ACC112 (cell line): Measurements from ENCODE around the gene LHX4.

Experiments used
- H2AFZ ChIP-seq: fragments of 200-600 bp; sonication (generic); one replicate; pipeline ENCODE4 v1.6.0; 2017; ENCODE audit warnings: antibody characterized with exemption, low read length; ENCODE audit not compliant: unreplicated experiment
- H3K27ac ChIP-seq: fragments of 200-600 bp; sonication (generic); 2 replicates; pipeline ENCODE4 v1.5.1; 2014; ENCODE audit warnings: low read depth, mild to moderate bottlenecking, antibody characterized with exemption, low read length, moderate library complexity
- H3K27me3 ChIP-seq: fragments of 200-600 bp; sonication (generic); 2 replicates; pipeline ENCODE4 v1.6.1; 2014; ENCODE audit warnings: mild to moderate bottlenecking, antibody characterized with exemption, low read length, moderate library complexity, mixed read lengths; ENCODE audit not compliant: insufficient read depth
- H3K36me3 ChIP-seq: fragments of 200-600 bp; sonication (generic); 2 replicates; pipeline ENCODE4 v1.6.1; 2016; ENCODE audit warnings: mild to moderate bottlenecking, antibody characterized with exemption, low read length, moderate library complexity, mixed read lengths; ENCODE audit not compliant: insufficient read depth
- H3K4me1 ChIP-seq: fragments of 200-600 bp; sonication (generic); one replicate; pipeline ENCODE4 v1.6.1; 2016; ENCODE audit warnings: low read length, mixed read lengths; ENCODE audit not compliant: insufficient read depth, unreplicated experiment, control insufficient read depth
- H3K4me3 ChIP-seq: fragments of 200-600 bp; sonication (generic); 2 replicates; pipeline ENCODE4 v1.5.1; 2014; ENCODE audit warnings: mild to moderate bottlenecking, low read depth, low read length
- H3K79me2 ChIP-seq: fragments of 200-600 bp; sonication (generic); one replicate; pipeline ENCODE4 v1.6.0; 2016; ENCODE audit warnings: low read length; ENCODE audit not compliant: control insufficient read depth, unreplicated experiment, insufficient read depth

The LHX4 gene

DNA sequence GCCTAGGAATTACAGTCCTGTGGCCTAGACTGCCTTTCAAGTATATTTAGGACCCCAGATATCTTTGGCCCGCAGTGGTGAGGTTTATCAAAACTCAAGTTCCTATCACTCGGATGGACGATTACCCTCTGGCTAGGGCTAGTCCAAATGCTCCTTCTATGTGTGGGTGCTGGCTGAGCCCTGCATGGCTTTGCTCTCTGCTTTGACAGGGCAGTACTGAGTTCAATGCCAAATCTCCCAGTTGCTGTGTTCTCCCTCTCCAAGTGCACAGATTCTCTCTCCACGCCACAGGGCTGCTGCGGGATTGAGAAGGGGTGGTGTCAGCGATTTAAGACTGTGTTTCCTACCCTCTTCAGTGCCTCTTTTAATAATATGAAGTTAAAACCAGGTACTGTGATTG is 97.0 kb downstream of the LHX4 start:
- Histone ChIP-seq H3K4me3 (no peak overlapping the region), H3K79me2 (peaks cover 3% of the 10 kb centered on the region), H3K4me1 (no peaks in the 10 kb centered on the region), H3K36me3 (peaks cover 4% of the 10 kb centered on the region), H2AFZ (no peak overlapping the region), H3K27ac (no peak overlapping the region), H3K27me3 (no peaks in the 10 kb centered on the region)
